Osteocyte (in vitro differentiated cells): ENCODE measurements around the gene PTPN3. TPM values are rescaled to one million over a fixed set of nuclear protein-coding genes. Genes with fewer than 3 reads are reported as not detected.

Experiments used
- DNase-seq: peaks from one replicate; pipeline ENCODE4 v3.0.0; 2021; ENCODE audit warnings: mixed read lengths; ENCODE audit not compliant: unreplicated experiment; ENCODE audit errors: extremely low spot score
- H3K27ac Mint-ChIP-seq: one replicate; pipeline ENCODE4 v1.8.0; 2021; ENCODE audit warnings: mild to moderate bottlenecking, mixed read lengths; ENCODE audit not compliant: unreplicated experiment
- H3K27me3 Mint-ChIP-seq: one replicate; pipeline ENCODE4 v1.8.0; 2021; ENCODE audit warnings: mixed read lengths; ENCODE audit not compliant: unreplicated experiment
- H3K36me3 Mint-ChIP-seq: one replicate; pipeline ENCODE4 v1.8.0; 2021; ENCODE audit warnings: mixed read lengths; ENCODE audit not compliant: unreplicated experiment
- H3K4me1 Mint-ChIP-seq: one replicate; pipeline ENCODE4 v1.8.0; 2021; ENCODE audit warnings: mixed read lengths; ENCODE audit not compliant: unreplicated experiment
- H3K4me3 Mint-ChIP-seq: one replicate; pipeline ENCODE4 v1.8.0; 2021; ENCODE audit warnings: mild to moderate bottlenecking, moderate library complexity, mixed read lengths; ENCODE audit not compliant: unreplicated experiment
- H3K9me3 Mint-ChIP-seq: one replicate; pipeline ENCODE4 v1.8.0; 2021; ENCODE audit warnings: mixed read lengths; ENCODE audit not compliant: unreplicated experiment
- total RNA-seq: library from RNA; stranded (reverse); gene quantifications from 2 replicates; pipeline ENCODE4 v1.2.1, GENCODE V29; 2021
- TF ChIP-seq, protein P1 (sequence below): fragments of 200-600 bp; sonication (generic); IDR thresholded peaks from 2 replicates; pipeline ENCODE4 v1.5.0; 2021; ENCODE audit warnings: antibody characterized with exemption, mild to moderate bottlenecking, moderate library complexity

Gene PTPN3
- total RNA-seq, 1 donor from 2014 or later = 4.7 TPM

DNA sequence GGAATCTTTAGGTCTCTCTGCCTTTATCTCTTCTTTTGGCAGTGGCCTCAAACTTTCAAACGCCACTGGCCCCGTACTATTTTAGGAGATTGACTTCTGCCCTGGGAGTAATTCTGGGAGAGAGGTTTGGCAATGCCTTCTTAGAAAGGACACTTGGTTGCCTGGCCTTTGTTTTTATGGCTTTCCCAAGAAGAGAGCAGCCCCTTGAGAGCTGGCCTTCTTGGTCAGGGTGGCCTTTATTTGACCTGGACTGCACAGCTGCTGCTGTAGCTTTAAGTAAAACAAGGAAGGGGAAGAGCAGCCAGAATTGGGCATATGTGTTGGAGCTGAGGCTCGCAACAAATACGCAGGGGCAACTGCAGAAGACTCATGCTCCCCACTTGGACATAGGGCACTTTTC is 60.8 kb downstream of the PTPN3 start:
- no peak overlapping the region for H3K4me3 Mint-ChIP-seq
- H3K4me1 Mint-ChIP-seq = peaks cover 5% of the 10 kb centered on the region
- no peaks in the 10 kb centered on the region for H3K9me3 Mint-ChIP-seq
- no peak overlapping the region for H3K27ac Mint-ChIP-seq
- DNase-seq = no peak
- peaks cover 2% of the 10 kb centered on the region for H3K36me3 Mint-ChIP-seq
- no peaks in the 10 kb centered on the region for H3K27me3 Mint-ChIP-seq
- TF ChIP-seq, protein P1, sequence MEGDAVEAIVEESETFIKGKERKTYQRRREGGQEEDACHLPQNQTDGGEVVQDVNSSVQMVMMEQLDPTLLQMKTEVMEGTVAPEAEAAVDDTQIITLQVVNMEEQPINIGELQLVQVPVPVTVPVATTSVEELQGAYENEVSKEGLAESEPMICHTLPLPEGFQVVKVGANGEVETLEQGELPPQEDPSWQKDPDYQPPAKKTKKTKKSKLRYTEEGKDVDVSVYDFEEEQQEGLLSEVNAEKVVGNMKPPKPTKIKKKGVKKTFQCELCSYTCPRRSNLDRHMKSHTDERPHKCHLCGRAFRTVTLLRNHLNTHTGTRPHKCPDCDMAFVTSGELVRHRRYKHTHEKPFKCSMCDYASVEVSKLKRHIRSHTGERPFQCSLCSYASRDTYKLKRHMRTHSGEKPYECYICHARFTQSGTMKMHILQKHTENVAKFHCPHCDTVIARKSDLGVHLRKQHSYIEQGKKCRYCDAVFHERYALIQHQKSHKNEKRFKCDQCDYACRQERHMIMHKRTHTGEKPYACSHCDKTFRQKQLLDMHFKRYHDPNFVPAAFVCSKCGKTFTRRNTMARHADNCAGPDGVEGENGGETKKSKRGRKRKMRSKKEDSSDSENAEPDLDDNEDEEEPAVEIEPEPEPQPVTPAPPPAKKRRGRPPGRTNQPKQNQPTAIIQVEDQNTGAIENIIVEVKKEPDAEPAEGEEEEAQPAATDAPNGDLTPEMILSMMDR = no peak

DNA sequence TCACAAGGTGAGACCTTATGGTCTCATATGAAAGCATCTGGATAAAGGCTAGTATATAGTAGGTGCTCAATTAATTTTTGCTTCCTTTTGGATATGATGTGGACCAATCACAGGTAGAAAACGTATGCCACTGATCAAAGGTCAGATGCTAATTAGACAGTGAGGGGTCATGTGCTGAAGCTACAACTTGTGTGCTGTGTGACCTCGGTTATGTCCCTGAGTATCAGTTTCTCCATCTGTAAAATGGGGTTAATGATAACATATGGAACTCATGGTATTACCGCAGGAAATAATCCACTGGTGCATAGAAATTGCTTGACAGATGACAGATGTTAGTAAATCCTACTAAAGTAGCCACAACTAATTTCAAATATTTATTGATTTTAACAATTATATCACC is 62.0 kb downstream of the PTPN3 start:
- H3K4me1 Mint-ChIP-seq = peaks cover 3% of the 10 kb centered on the region
- TF ChIP-seq, protein P1 = no peak
- no peak for DNase-seq
- peaks cover 7% of the 10 kb centered on the region for H3K36me3 Mint-ChIP-seq
- no peak overlapping the region for H3K4me3 Mint-ChIP-seq
- H3K27me3 Mint-ChIP-seq = no peaks in the 10 kb centered on the region
- no peaks in the 10 kb centered on the region for H3K9me3 Mint-ChIP-seq
- H3K27ac Mint-ChIP-seq = no peak overlapping the region

DNA sequence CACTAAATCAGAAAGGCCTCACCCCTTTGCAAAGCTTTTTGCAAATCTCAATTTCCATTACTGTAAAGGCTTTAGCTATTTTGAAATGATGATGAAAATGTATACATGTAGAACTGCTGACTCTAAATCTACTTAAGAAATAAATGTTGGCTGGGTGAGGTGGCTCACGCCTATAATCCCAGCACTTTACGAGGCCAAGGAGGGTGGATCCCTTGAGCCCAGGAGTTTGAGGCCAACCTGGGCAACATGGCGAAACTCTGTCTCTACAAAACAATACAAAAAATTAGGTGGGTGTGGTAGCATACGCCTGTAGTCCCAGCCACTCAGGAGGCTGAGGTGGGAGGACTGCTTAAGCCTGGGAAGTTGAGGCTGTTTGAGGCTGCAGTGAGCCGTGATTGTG is 64.6 kb downstream of the PTPN3 start:
- peaks cover 2% of the 10 kb centered on the region for H3K4me1 Mint-ChIP-seq
- peaks cover 7% of the 10 kb centered on the region for H3K36me3 Mint-ChIP-seq
- no peaks in the 10 kb centered on the region for H3K27me3 Mint-ChIP-seq
- no peak overlapping the region for H3K27ac Mint-ChIP-seq
- no peak for DNase-seq
- no peaks in the 10 kb centered on the region for H3K9me3 Mint-ChIP-seq
- H3K4me3 Mint-ChIP-seq = no peak overlapping the region
- TF ChIP-seq, protein P1 = no peak

DNA sequence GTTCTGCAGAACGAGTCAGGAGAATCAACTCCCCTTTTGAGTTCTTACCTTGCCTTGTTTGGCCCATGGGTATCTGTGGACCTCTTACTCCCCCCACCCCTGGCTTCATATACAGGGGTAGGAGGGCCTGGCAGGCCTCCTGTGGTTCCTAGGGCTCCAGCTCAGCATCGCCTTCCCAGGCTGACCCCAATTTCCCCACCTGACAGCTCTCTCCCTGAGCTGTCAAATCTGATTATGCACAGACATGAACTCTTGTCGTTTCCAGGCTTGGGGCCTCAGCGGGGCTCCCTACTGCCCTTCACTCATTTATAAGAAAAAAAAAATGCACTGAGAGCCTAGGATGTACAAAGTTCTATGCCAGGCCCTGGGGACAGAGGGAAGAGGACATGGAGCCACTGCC is 67.9 kb downstream of the PTPN3 start:
- H3K36me3 Mint-ChIP-seq = peaks cover 9% of the 10 kb centered on the region
- H3K27me3 Mint-ChIP-seq = no peaks in the 10 kb centered on the region
- H3K9me3 Mint-ChIP-seq = no peaks in the 10 kb centered on the region
- H3K4me1 Mint-ChIP-seq = peaks cover 2% of the 10 kb centered on the region
- no peak overlapping the region for H3K27ac Mint-ChIP-seq
- no peak for DNase-seq
- TF ChIP-seq, protein P1 = no peak
- no peak overlapping the region for H3K4me3 Mint-ChIP-seq

DNA sequence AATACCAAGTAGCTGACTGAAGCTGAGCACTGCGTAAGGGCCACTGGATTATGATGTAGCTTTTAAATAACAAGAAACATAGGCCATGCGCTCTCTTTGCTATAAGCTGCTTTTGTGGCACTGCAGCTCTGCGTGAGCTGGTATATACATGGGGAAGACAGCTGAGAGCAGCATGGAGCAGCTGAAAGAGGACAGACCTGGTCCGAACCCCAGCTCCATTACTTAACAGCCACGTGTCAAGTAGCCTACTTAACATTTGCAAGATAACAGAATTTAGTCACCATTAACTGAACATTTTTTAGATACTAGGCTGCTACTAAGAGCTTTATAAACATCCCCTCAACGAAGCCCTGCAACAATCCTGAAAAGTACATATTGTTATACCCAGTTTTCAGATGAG is 69.3 kb downstream of the PTPN3 start:
- Mint-ChIP-seq H3K9me3 (no peaks in the 10 kb centered on the region), H3K36me3 (peaks cover 7% of the 10 kb centered on the region), H3K27ac (no peak overlapping the region), H3K4me1 (peaks cover 3% of the 10 kb centered on the region), H3K27me3 (no peaks in the 10 kb centered on the region), H3K4me3 (no peak overlapping the region)
- TF ChIP-seq, protein P1 = no peak
- DNase-seq = no peak
